NOMO-1 treated with dmso at 0.1 percent for 144 hours (cell line): ENCODE results near the gene PLEKHN1.
"Not testable (repeated sequence)": the region's sequence is repeated elsewhere in the genome, so short reads cannot be mapped to it uniquely, and the experiment has no call there.

ENCODE experiments used
- DNase-seq: peaks from one replicate; lab custom pipeline; 2025; ENCODE audit not compliant: unreplicated experiment; lab: John Stamatoyannopoulos, UW

Gene PLEKHN1

GRCh38 chr1:942411-942821 lies 23.9 kb upstream of the PLEKHN1 start:
- no peak for DNase-seq

GRCh38 chr1:942864-943533 lies 23.3 kb upstream of the PLEKHN1 start:
- no peak for DNase-seq

- DNase-seq = no peak
These were observed 22.5 kb upstream of the PLEKHN1 start for GRCh38 chr1:943545-944340.

GRCh38 chr1:944341-945325 lies 21.6 kb upstream of the PLEKHN1 start:
- no peak for DNase-seq

GRCh38 chr1:945688-946556 lies 20.4 kb upstream of the PLEKHN1 start:
- DNase-seq = no peak

- DNase-seq = not testable (repeated sequence)
These were observed 19.5 kb upstream of the PLEKHN1 start for GRCh38 chr1:946811-947210.

- no peak for DNase-seq
These were observed 18.3 kb upstream of the PLEKHN1 start for GRCh38 chr1:947958-948357.

- DNase-seq = no peak
These were observed 16.0 kb upstream of the PLEKHN1 start for GRCh38 chr1:950268-950667.

- DNase-seq = no peak
These were observed 15.4 kb upstream of the PLEKHN1 start for GRCh38 chr1:950881-951280.

GRCh38 chr1:951364-951763 lies 14.9 kb upstream of the PLEKHN1 start:
- no peak for DNase-seq

- DNase-seq = no peak
These were observed 14.1 kb upstream of the PLEKHN1 start for GRCh38 chr1:952201-952600.

GRCh38 chr1:952603-953002 lies 13.7 kb upstream of the PLEKHN1 start:
- no peak for DNase-seq

- no peak for DNase-seq
These were observed 12.6 kb upstream of the PLEKHN1 start for GRCh38 chr1:953524-954320.

GRCh38 chr1:954927-955326 lies 11.4 kb upstream of the PLEKHN1 start:
- DNase-seq = no peak

GRCh38 chr1:955474-955873 lies 10.8 kb upstream of the PLEKHN1 start:
- DNase-seq = peak; percentile 61

GRCh38 chr1:956636-957035 lies 9.6 kb upstream of the PLEKHN1 start:
- no peak for DNase-seq

GRCh38 chr1:958823-959730 lies 7.2 kb upstream of the PLEKHN1 start, which contains the start of gene NOC2L:
TSS of gene NOC2L (minus strand) at chr1:959256. CDS start at chr1:959240, 16 bp downstream.
- peak; percentile 77 for DNase-seq

- DNase-seq = no peak
These were observed 6.4 kb upstream of the PLEKHN1 start for GRCh38 chr1:959731-960362.
